ENCODE results near the gene GALNT18. TPM values are rescaled to one million over a fixed set of nuclear protein-coding genes. Genes with fewer than 3 reads are reported as not detected.

The GALNT18 gene
- total RNA-seq = 10 to 100 TPM in 3 of 8 experiments, 1 to 10 TPM in 5; 5.3 to 13.2 (median 8.2) TPM

- 0% methylated on average over 1 to 4 of the region's 71 CpGs; no CpG with 5 or more reads in 7 of the 10 experiments for WGBS, 10 experiments
- ATAC-seq (replicated peaks in 6 of 8) = peak; percentile 83 to 94 (median 92)
- in situ Hi-C loops (cut with MboI; ENCODE audit: low pct_unique_long_range_greater_than_20kb in 2 of 9, low sequenced_read_pairs in 9 of 9, unreplicated experiment in 9 of 9) = no loop called here
- Histone ChIP-seq H3K27ac (no peak within 1 kb of the TSS), H3K4me1 (replicated peaks in 1 of 2) (peaks cover 7 to 11% of the 10 kb centered on the region in 2 donors), H3K4me3 (peak within 1 kb of the TSS; percentile 39 to 59 (median 46))
These were observed at the start of gene GALNT18 for GRCh38 chr11:11621573-11622339. TSS of gene GALNT18 (minus strand) at chr11:11622005.

- ATAC-seq (replicated peaks in 6 of 8) = peak in 1 of 8 experiments; percentile 60
- in situ Hi-C loops (cut with MboI; ENCODE audit: low pct_unique_long_range_greater_than_20kb in 2 of 9, low sequenced_read_pairs in 9 of 9, unreplicated experiment in 9 of 9) = no loop called here
- WGBS, 10 experiments = 50 to 100% (median 69%) methylated on average over 1 to 3 of the region's 5 CpGs; no CpG with 5 or more reads in 6 of the 10 experiments
These were observed 48.8 kb upstream of the GALNT18 start for GRCh38 chr11:11670574-11670973.

DNA sequence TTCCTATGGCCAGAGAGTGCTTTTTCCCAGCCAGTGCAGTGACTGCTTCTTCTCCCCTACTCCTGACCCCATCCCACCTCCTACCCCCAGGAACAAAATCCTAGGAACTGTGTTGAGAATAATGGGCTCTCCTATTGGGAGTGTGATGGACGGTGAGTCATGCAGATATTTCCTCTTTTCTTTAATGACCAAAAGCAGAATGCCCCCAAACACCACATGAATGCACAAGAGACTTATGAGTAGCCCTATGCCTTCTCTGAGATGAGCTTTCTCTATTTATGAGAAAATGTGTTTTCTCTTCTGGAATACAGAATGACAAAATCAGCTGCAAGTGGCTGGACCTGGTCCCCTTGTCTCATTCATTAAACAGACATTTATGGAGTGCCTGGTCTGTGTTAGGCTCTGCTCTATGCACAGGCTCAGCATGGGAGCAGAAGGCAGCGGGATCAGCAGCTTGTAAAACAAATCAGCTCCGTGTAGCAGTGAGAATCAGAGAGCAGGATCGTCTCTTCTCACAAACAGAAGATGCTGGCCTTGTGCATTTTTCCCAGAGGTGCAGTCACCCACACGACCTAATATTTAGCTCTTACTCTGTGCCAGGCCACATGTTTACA, 47.5 kb upstream of the GALNT18 start:
- H3K4me3 ChIP-seq = no peak overlapping the region
- in situ Hi-C loops (cut with MboI; ENCODE audit: low pct_unique_long_range_greater_than_20kb in 2 of 9, low sequenced_read_pairs in 9 of 9, unreplicated experiment in 9 of 9) = no loop called here
- peak in 5 of 8 experiments; percentile 84 to 96 (median 95) for ATAC-seq (replicated peaks in 6 of 8)
- 0 to 31% (median 9%) methylated on average over 1 to 4 of the region's 5 CpGs; no CpG with 5 or more reads in 2 of the 10 experiments for WGBS, 10 experiments
- H3K4me1 ChIP-seq (replicated peaks in 1 of 2) = peaks cover 13 to 16% of the 10 kb centered on the region in 2 donors
- H3K27ac ChIP-seq = peak overlapping the region in 1 of 2 donors; percentile 0

More at GRCh38 chr11:11670574-11670973, 48.8 kb upstream of the GALNT18 start:
- Histone ChIP-seq H3K27ac (no peak overlapping the region), H3K4me1 (replicated peaks in 1 of 2) (peaks cover 13 to 16% of the 10 kb centered on the region in 2 donors), H3K4me3 (no peak overlapping the region)

- peak in 1 of 8 experiments; percentile 1 for ATAC-seq (replicated peaks in 6 of 8)
- Histone ChIP-seq H3K27ac (peak overlapping the region in 1 of 2 donors; percentile 0), H3K4me1 (replicated peaks in 1 of 2) (peaks cover 13 to 16% of the 10 kb centered on the region in 2 donors), H3K4me3 (no peak overlapping the region)
- in situ Hi-C loops (cut with MboI; ENCODE audit: low pct_unique_long_range_greater_than_20kb in 2 of 9, low sequenced_read_pairs in 9 of 9, unreplicated experiment in 9 of 9) = no loop called here
- WGBS, 10 experiments = 21 to 93% (median 71%) methylated on average over 1 to 4 of the region's 5 CpGs; no CpG with 5 or more reads in 1 of the 10 experiments
These were observed 47.0 kb upstream of the GALNT18 start for GRCh38 chr11:11668781-11669180.

- WGBS, 10 experiments = 21 to 100% (median 60%) methylated on average over 1 to 3 of the region's 3 CpGs; no CpG with 5 or more reads in 3 of the 10 experiments
- Histone ChIP-seq H3K4me1 (replicated peaks in 1 of 2) (peaks cover 13 to 16% of the 10 kb centered on the region in 2 donors), H3K4me3 (no peak overlapping the region), H3K27ac (no peak overlapping the region)
- no peak for ATAC-seq (replicated peaks in 6 of 8)
- in situ Hi-C loops (cut with MboI; ENCODE audit: low pct_unique_long_range_greater_than_20kb in 2 of 9, low sequenced_read_pairs in 9 of 9, unreplicated experiment in 9 of 9) = no loop called here
These were observed 46.5 kb upstream of the GALNT18 start for GRCh38 chr11:11668274-11668673.

DNA sequence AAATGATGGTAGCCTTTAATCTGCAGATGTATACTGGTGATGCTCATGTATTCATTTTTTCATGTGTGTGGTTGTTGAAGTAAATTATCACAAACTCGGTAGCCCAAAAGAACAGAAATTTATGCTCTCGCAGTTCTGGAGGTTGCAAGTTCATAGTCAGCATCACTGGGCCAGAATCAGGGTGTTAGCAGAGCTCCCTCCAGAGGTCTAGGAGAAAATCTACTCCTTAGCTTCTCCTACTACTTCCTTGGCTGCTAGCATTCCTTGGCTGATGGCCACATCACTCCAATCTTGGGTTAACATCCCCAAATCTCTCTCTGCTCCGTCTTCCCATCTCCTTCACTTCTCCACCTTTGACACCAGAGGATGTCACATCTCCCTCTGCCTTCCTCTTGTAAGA, 45.3 kb upstream of the GALNT18 start:
- H3K27ac ChIP-seq = no peak overlapping the region
- WGBS, 10 experiments = 0 to 100% (median 91%) methylated on average over 1 to 3 of the region's 3 CpGs; no CpG with 5 or more reads in 2 of the 10 experiments
- in situ Hi-C loops (cut with MboI; ENCODE audit: low pct_unique_long_range_greater_than_20kb in 2 of 9, low sequenced_read_pairs in 9 of 9, unreplicated experiment in 9 of 9) = no loop called here
- peaks cover 13 to 16% of the 10 kb centered on the region in 2 donors for H3K4me1 ChIP-seq (replicated peaks in 1 of 2)
- H3K4me3 ChIP-seq = no peak overlapping the region
- ATAC-seq (replicated peaks in 6 of 8) = no peak

DNA sequence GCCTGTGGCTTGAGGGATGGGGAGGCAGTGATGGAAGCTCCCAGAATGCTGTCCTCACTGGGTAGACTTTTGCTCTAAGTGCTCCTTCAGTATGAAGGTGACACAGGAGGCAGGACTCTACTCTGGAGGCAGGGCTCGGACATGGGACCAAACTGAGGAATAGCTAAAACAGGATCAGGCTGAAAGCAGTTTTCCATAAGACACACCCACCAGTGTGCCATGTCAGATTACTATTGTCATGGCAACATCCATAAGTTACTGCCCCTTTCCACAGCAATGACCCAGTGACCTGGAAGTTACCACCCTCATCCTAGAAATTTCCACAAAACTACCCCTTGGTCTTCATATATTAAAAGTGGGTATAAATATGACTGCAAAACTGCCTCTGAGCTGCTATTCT, 43.6 kb upstream of the GALNT18 start:
- Histone ChIP-seq H3K4me1 (replicated peaks in 1 of 2) (peaks cover 22 to 30% of the 10 kb centered on the region in 2 donors), H3K27ac (no peak overlapping the region), H3K4me3 (no peak overlapping the region)
- in situ Hi-C loops (cut with MboI; ENCODE audit: low pct_unique_long_range_greater_than_20kb in 2 of 9, low sequenced_read_pairs in 9 of 9, unreplicated experiment in 9 of 9) = no loop called here
- ATAC-seq (replicated peaks in 6 of 8) = peak in 3 of 8 experiments; percentile 49 to 73 (median 68)
- WGBS, 10 experiments = 0 to 80% (median 56%) methylated on average over 1 of the region's 1 CpG; no CpG with 5 or more reads in 6 of the 10 experiments

DNA sequence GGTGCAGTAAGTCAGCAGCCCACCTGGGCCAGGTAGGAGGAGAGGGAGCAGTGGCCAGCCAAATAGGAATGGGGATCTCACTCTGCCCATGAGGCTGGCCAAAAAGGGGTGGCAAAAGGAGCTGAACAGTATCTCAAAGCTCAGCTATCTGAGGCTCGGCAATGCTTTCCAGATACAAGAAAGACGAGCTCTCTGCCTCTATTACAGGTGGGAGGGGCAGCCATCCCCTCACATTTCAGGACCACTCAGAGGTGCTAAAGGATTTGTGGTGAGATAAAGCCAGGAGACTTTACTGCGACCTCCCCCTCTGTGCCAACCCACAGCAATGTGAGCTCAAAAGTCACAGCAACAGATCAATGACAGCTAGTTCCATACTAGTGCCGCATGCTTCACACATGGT, 42.1 kb upstream of the GALNT18 start:
- no peak overlapping the region for H3K27ac ChIP-seq
- in situ Hi-C loops (cut with MboI; ENCODE audit: low pct_unique_long_range_greater_than_20kb in 2 of 9, low sequenced_read_pairs in 9 of 9, unreplicated experiment in 9 of 9) = no loop called here
- ATAC-seq (replicated peaks in 6 of 8) = no peak
- 17 to 93% (median 53%) methylated on average over 1 to 2 of the region's 4 CpGs; no CpG with 5 or more reads in 6 of the 10 experiments for WGBS, 10 experiments
- H3K4me3 ChIP-seq = no peak overlapping the region
- peaks cover 20 to 34% of the 10 kb centered on the region in 2 donors for H3K4me1 ChIP-seq (replicated peaks in 1 of 2)

GRCh38 chr11:11662578-11662977, 40.8 kb upstream of the GALNT18 start:
- peaks cover 18 to 29% of the 10 kb centered on the region in 2 donors for H3K4me1 ChIP-seq (replicated peaks in 1 of 2)
- no peak for ATAC-seq (replicated peaks in 6 of 8)
- in situ Hi-C loops (cut with MboI; ENCODE audit: low pct_unique_long_range_greater_than_20kb in 2 of 9, low sequenced_read_pairs in 9 of 9, unreplicated experiment in 9 of 9) = no loop called here
- no peak overlapping the region for H3K27ac ChIP-seq
- WGBS, 10 experiments = 33 to 100% (median 94%) methylated on average over 1 to 2 of the region's 2 CpGs; no CpG with 5 or more reads in 3 of the 10 experiments
- no peak overlapping the region for H3K4me3 ChIP-seq

GRCh38 chr11:11661326-11662040, 39.7 kb upstream of the GALNT18 start:
- no peak overlapping the region for H3K4me3 ChIP-seq
- 20 to 100% (median 48%) methylated on average over 1 to 6 of the region's 9 CpGs; no CpG with 5 or more reads in 1 of the 10 experiments for WGBS, 10 experiments
- in situ Hi-C loops (cut with MboI; ENCODE audit: low pct_unique_long_range_greater_than_20kb in 2 of 9, low sequenced_read_pairs in 9 of 9, unreplicated experiment in 9 of 9) = no loop called here
- peak overlapping the region in 1 of 2 donors; percentile 11 for H3K27ac ChIP-seq
- peak; percentile 27 to 68 (median 59) for ATAC-seq (replicated peaks in 6 of 8)
- peaks cover 18 to 29% of the 10 kb centered on the region in 2 donors for H3K4me1 ChIP-seq (replicated peaks in 1 of 2)

DNA sequence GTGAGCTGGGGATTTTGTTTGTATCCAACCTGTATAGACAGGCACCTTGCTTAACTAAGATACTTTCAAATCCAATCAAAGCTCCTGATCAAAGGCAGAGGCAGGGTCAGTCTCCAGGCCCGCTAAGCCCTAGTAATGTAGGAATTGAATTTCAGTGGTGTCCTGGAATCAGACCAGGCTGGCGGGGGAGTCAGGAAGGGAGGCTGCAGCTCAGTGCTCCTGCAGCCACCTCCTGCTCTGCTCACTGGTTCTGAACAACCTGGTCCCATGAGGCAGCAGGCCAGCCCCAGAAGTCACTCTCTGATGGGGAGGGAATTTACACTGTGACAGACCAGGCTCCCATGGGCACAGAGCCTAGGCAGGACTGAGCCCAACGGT, 38.5 kb upstream of the GALNT18 start:
- peak overlapping the region; percentile 43 to 66 for H3K27ac ChIP-seq
- 60 to 100% (median 80%) methylated on average over 1 to 2 of the region's 3 CpGs; no CpG with 5 or more reads in 4 of the 10 experiments for WGBS, 10 experiments
- peak in 5 of 8 experiments; percentile 58 to 73 (median 65) for ATAC-seq (replicated peaks in 6 of 8)
- no peak overlapping the region for H3K4me3 ChIP-seq
- H3K4me1 ChIP-seq (replicated peaks in 1 of 2) = peaks cover 18 to 29% of the 10 kb centered on the region in 2 donors
- in situ Hi-C loops (cut with MboI; ENCODE audit: low pct_unique_long_range_greater_than_20kb in 2 of 9, low sequenced_read_pairs in 9 of 9, unreplicated experiment in 9 of 9) = no loop called here

GRCh38 chr11:11659567-11660362, 38.0 kb upstream of the GALNT18 start:
- 17 to 100% (median 86%) methylated on average over 1 to 2 of the region's 3 CpGs; no CpG with 5 or more reads in 1 of the 10 experiments for WGBS, 10 experiments
- in situ Hi-C loops (cut with MboI; ENCODE audit: low pct_unique_long_range_greater_than_20kb in 2 of 9, low sequenced_read_pairs in 9 of 9, unreplicated experiment in 9 of 9) = no loop called here
- ATAC-seq (replicated peaks in 6 of 8) = peak in 7 of 8 experiments; percentile 14 to 94 (median 83)
- H3K4me1 ChIP-seq (replicated peaks in 1 of 2) = peaks cover 18 to 29% of the 10 kb centered on the region in 2 donors
- H3K4me3 ChIP-seq = no peak overlapping the region
- H3K27ac ChIP-seq = peak overlapping the region in 1 of 2 donors; percentile 43
